Dendritic cell treated with granulocyte-macrophage colony-stimulating factor and Interleukin-4, amounts not matched to agents 40 ng/mL and 50 ng/mL, for 4 days (primary cell): ENCODE data around the gene B3GALNT1.
"Not testable (repeated sequence)": the region's sequence is repeated elsewhere in the genome, so short reads cannot be mapped to it uniquely, and the experiment has no call there.

ENCODE experiments used
- H3K27ac Mint-ChIP-seq: one replicate; pipeline ENCODE4 v1.8.0; 2022; ENCODE audit warnings: mild to moderate bottlenecking, mixed read lengths
- H3K27me3 Mint-ChIP-seq: one replicate; pipeline ENCODE4 v1.8.0; 2022; ENCODE audit warnings: mild to moderate bottlenecking, mixed read lengths
- H3K36me3 Mint-ChIP-seq: one replicate; pipeline ENCODE4 v1.8.0; 2022; ENCODE audit warnings: low read depth, mixed read lengths
- H3K4me1 Mint-ChIP-seq: one replicate; pipeline ENCODE4 v1.8.0; 2022; ENCODE audit warnings: low read depth, mixed read lengths
- H3K4me3 Mint-ChIP-seq: one replicate; pipeline ENCODE4 v1.8.0; 2022; ENCODE audit warnings: mild to moderate bottlenecking, moderate library complexity, mixed read lengths
- H3K9me3 Mint-ChIP-seq: one replicate; pipeline ENCODE4 v1.8.0; 2022; ENCODE audit warnings: mixed read lengths
- intact Hi-C: fragments of 100-400 bp; cut with micrococcal nuclease; formaldehyde crosslinking; loops from one replicate; pipeline ENCODE4 v1.15.0; 2022

Gene B3GALNT1

DNA sequence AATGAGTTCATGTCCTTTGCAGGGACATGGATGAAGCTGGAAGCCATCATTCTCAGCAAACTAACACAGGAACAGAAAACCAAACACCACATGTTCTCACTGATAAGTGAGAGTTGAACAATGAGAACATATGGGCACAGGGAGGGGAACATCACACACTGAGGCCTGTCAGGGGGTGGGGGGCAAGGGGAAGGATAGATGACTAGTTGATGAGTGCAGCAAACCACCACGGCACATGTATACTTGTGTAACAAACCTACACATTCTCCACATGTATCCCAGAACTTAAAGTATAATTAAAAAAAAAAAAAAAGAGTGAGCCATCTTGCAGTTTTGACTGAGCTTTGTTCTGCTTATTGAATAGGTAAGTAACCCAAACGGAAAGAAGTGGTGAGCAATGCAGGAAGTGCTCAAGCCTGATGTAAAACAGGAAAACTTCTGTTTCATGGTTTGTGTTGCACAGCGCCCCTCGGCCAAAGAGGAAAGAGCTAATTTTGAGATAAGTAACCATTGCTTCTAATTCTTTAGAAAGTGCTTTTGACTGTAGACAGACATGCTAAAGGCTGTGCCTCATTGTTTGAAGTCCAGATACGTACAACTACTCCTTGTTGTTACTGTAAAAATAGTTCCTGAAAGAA is 70.1 kb downstream of the B3GALNT1 start:
- peak overlapping the region; percentile 27 for H3K4me3 Mint-ChIP-seq
- peak overlapping the region; percentile 80 for H3K27ac Mint-ChIP-seq
- H3K9me3 Mint-ChIP-seq, result not testable (repeated sequence)

More for the DNA sequence above, 70.1 kb downstream of the B3GALNT1 start:
- Mint-ChIP-seq H3K36me3 (peaks cover 54% of the 10 kb centered on the region), H3K4me1 (peaks cover 62% of the 10 kb centered on the region)
- H3K27me3 Mint-ChIP-seq, result not testable (repeated sequence)
- intact Hi-C loops, result loop anchor here (1.0 to 5.0 kb wide), 3 partner anchors 37 to 280 kb away; partner anchors contain the start of gene NMD3
